ENCODE data around the gene FLT3. TPM values are rescaled to one million over a fixed set of nuclear protein-coding genes. Genes with fewer than 3 reads are reported as not detected.
"Not testable (repeated sequence)": the region's sequence is repeated elsewhere in the genome, so short reads cannot be mapped to it uniquely, and the experiment has no call there.

The FLT3 gene
- total and polyA plus RNA-seq, 2 experiments from 2014 or later = 0.06 TPM; not detected in 1

GRCh38 chr13:28117689-28118377, 17.5 kb upstream of the FLT3 start:
- TF ChIP-seq CTCF (IDR thresholded peaks at IDR 0.05; ENCODE audit: low read depth, low read length) = no peak
- DNase-seq (ENCODE audit: low read depth in 1 of 2, low spot score in 1 of 2) = peak in 1 of 2 donors; percentile 69
- H3K36me3 ChIP-seq = no peaks in the 10 kb centered on the region
- no peak overlapping the region for H3K4me3 ChIP-seq
- no peaks in the 10 kb centered on the region for H3K27me3 ChIP-seq
- no peak overlapping the region for H3K27ac ChIP-seq
- H3K9me3 ChIP-seq (ENCODE audit: low read depth) = no peaks in the 10 kb centered on the region
- H3K4me1 ChIP-seq (ENCODE audit: low read depth) = no peaks in the 10 kb centered on the region

- H3K4me1 ChIP-seq (ENCODE audit: low read depth) = no peaks in the 10 kb centered on the region
- H3K36me3 ChIP-seq = no peaks in the 10 kb centered on the region
- TF ChIP-seq CTCF (IDR thresholded peaks at IDR 0.05; ENCODE audit: low read depth, low read length) = no peak
- H3K9me3 ChIP-seq (ENCODE audit: low read depth) = no peaks in the 10 kb centered on the region
- no peak overlapping the region for H3K27ac ChIP-seq
- no peak for DNase-seq (ENCODE audit: low read depth in 1 of 2, low spot score in 1 of 2)
- no peaks in the 10 kb centered on the region for H3K27me3 ChIP-seq
- no peak overlapping the region for H3K4me3 ChIP-seq
These were observed 16.4 kb upstream of the FLT3 start for GRCh38 chr13:28116736-28117135.

GRCh38 chr13:28110414-28110813, 10.0 kb upstream of the FLT3 start:
- no peak for DNase-seq (ENCODE audit: low read depth in 1 of 2, low spot score in 1 of 2)
- H3K9me3 ChIP-seq (ENCODE audit: low read depth) = no peaks in the 10 kb centered on the region
- H3K27ac ChIP-seq = no peak overlapping the region
- no peaks in the 10 kb centered on the region for H3K27me3 ChIP-seq
- no peaks in the 10 kb centered on the region for H3K36me3 ChIP-seq
- no peak for TF ChIP-seq CTCF (IDR thresholded peaks at IDR 0.05; ENCODE audit: low read depth, low read length)
- H3K4me3 ChIP-seq = no peak overlapping the region
- no peaks in the 10 kb centered on the region for H3K4me1 ChIP-seq (ENCODE audit: low read depth)

- Histone ChIP-seq H3K4me1 (ENCODE audit: low read depth) (no peaks in the 10 kb centered on the region), H3K9me3 (ENCODE audit: low read depth) (no peaks in the 10 kb centered on the region), H3K27ac (no peak overlapping the region), H3K36me3 (no peaks in the 10 kb centered on the region), H3K4me3 (no peak overlapping the region), H3K27me3 (peaks cover 33% of the 10 kb centered on the region)
- no peak for TF ChIP-seq CTCF (IDR thresholded peaks at IDR 0.05; ENCODE audit: low read depth, low read length)
- no peak for DNase-seq (ENCODE audit: low read depth in 1 of 2, low spot score in 1 of 2)
These were observed 6.6 kb upstream of the FLT3 start for GRCh38 chr13:28106976-28107375.

GRCh38 chr13:28101886-28102285, 1.5 kb upstream of the FLT3 start:
- H3K27me3 ChIP-seq = peaks cover 84% of the 10 kb centered on the region
- not testable (repeated sequence) for H3K4me3 ChIP-seq; H3K4me1 ChIP-seq (ENCODE audit: low read depth); H3K36me3 ChIP-seq; DNase-seq (ENCODE audit: low read depth in 1 of 2, low spot score in 1 of 2); H3K9me3 ChIP-seq (ENCODE audit: low read depth); H3K27ac ChIP-seq

- DNase-seq (ENCODE audit: low read depth in 1 of 2, low spot score in 1 of 2) = no peak
- no peak overlapping the region for H3K27ac ChIP-seq
- H3K9me3 ChIP-seq (ENCODE audit: low read depth) = no peaks in the 10 kb centered on the region
- no peak for TF ChIP-seq CTCF (IDR thresholded peaks at IDR 0.05; ENCODE audit: low read depth, low read length)
- peak overlapping the region; percentile 44 for H3K4me3 ChIP-seq
- peaks cover 100% of the 10 kb centered on the region for H3K27me3 ChIP-seq
- no peaks in the 10 kb centered on the region for H3K36me3 ChIP-seq
- no peaks in the 10 kb centered on the region for H3K4me1 ChIP-seq (ENCODE audit: low read depth)
These were observed 803 bp downstream of the FLT3 start for GRCh38 chr13:28099396-28100149.

All from cardiac muscle cell (in vitro differentiated cells and primary cell).